ENCODE data around the gene CLHC1. TPM values are rescaled to one million over a fixed set of nuclear protein-coding genes. Genes with fewer than 3 reads are reported as not detected.

CLHC1 gene
- total RNA-seq, 1 experiment from 2014 or later = 11.1 TPM

- no peak for TF ChIP-seq JUND (IDR thresholded peaks at IDR 0.05)
- TF ChIP-seq POLR2AphosphoS5 (IDR thresholded peaks at IDR 0.05; ENCODE audit: low read depth, low read length) = peak; percentile 45
- Histone ChIP-seq H4K20me1 (ENCODE audit: insufficient read depth) (peaks cover 7% of the 10 kb centered on the region; the same call in 1 of the 2 replicates), H3K4me1 (ENCODE audit: control insufficient read depth in 1 of 2, insufficient read depth in 2 of 2, low read length in 2 of 2) (peaks cover 8 to 21% of the 10 kb centered on the region in 2 experiments), H3K9ac (ENCODE audit: low read length) (peak overlapping the region; percentile 98), H2AFZ (ENCODE audit: low read depth, low read length, poor library complexity, severe bottlenecking) (no peak overlapping the region), H3K27me3 (ENCODE audit: insufficient read depth, low read length) (no peaks in the 10 kb centered on the region), H3K4me3 (replicated peaks in 1 of 2; ENCODE audit: low read depth in 1 of 2, low read length in 2 of 2) (peak overlapping the region; percentile 77 to 91), H3K4me2 (ENCODE audit: low read length) (peak overlapping the region; percentile 79), H3K79me2 (ENCODE audit: insufficient read depth, low read length) (peaks cover 64% of the 10 kb centered on the region), H3K36me3 (ENCODE audit: control insufficient read depth in 1 of 2, insufficient read depth in 2 of 2, low read length in 2 of 2) (peaks cover 25 to 40% of the 10 kb centered on the region in 2 experiments), H3K27ac (ENCODE audit: low read depth, low read length) (peak overlapping the region; percentile 98), H3K9me3 (ENCODE audit: control insufficient read depth in 1 of 2, insufficient read depth in 1 of 2, low read depth in 1 of 2, low read length in 2 of 2) (no peaks in the 10 kb centered on the region), H3K9me2 (ENCODE audit: insufficient read depth) (no peaks in the 10 kb centered on the region)
- DNase-seq (ENCODE audit: low read depth, low spot score) = no peak
- CTCF ChIA-PET = no interaction called here
- intact Hi-C loops (cut with micrococcal nuclease) = loop anchor here (1.0 to 2.0 kb wide), 4 partner anchors 183 to 384 kb away; partner anchors contain the start of genes PPP4R3B and RTN4
- no peak for ATAC-seq
- RAD21 ChIA-PET (ENCODE audit: low non-redundant PET in 1 of 2, low total read pairs in 2 of 2, uncharacterized antibody in 2 of 2, unreplicated experiment in 2 of 2) = no interaction called here
- POLR2A ChIA-PET = interaction anchor here (1.0 kb wide), 1 partner anchor 182 kb away, joined by 3 read pairs; no protein-coding TSS in a partner anchor
- BruUV-seq (replicated peaks) = TSS peak; percentile 66
Observed at GRCh38 chr2:55232863-55233657, 967 bp upstream of the CLHC1 start.

DNA sequence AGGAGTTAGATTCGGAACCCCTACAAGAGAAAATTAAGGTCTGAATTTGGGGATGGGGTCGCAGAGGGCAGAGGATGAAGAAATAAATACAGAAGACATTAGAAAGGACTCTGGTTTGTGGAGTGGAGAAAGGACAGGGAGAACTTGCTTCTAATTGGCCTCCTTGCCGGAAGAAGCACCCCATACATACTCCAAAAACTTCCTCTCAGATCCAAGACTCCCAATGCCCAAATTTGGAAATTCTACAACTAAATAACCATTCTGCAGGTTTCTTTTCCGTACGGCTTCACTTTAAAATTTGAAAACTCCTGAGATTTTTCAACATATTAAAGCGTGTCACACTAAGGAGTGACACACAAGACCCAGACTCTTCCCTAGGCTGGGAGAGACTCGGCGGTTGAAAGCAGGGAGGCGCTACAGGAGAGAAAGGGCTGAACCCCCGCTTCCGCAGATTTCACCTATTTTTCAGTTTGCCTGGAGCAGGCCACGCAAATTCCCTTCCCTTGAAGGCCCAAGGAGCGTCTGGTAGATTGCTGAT, 478 bp downstream of the CLHC1 start:
- no peaks in the 10 kb centered on the region for H3K27me3 ChIP-seq (ENCODE audit: insufficient read depth, low read length)
- peaks cover 24 to 37% of the 10 kb centered on the region in 2 experiments for H3K36me3 ChIP-seq (ENCODE audit: control insufficient read depth in 1 of 2, insufficient read depth in 2 of 2, low read length in 2 of 2)
- peaks cover 72% of the 10 kb centered on the region for H3K79me2 ChIP-seq (ENCODE audit: insufficient read depth, low read length)
- peaks cover 7% of the 10 kb centered on the region; the same call in 1 of the 2 replicates for H4K20me1 ChIP-seq (ENCODE audit: insufficient read depth)
- ChIA-PET POLR2A (no interaction called here), CTCF (no interaction called here), RAD21 (ENCODE audit: low non-redundant PET in 1 of 2, low total read pairs in 2 of 2, uncharacterized antibody in 2 of 2, unreplicated experiment in 2 of 2) (no interaction called here)
- peaks cover 8 to 21% of the 10 kb centered on the region in 2 experiments for H3K4me1 ChIP-seq (ENCODE audit: control insufficient read depth in 1 of 2, insufficient read depth in 2 of 2, low read length in 2 of 2)
- H3K9me3 ChIP-seq (ENCODE audit: control insufficient read depth in 1 of 2, insufficient read depth in 1 of 2, low read depth in 1 of 2, low read length in 2 of 2) = no peaks in the 10 kb centered on the region
- TF ChIP-seq SRF (IDR thresholded peaks at IDR 0.05; ENCODE audit: low read depth) (peak; percentile 98), POLR2A (IDR thresholded peaks at IDR 0.05; ENCODE audit: borderline replicate concordance, extremely low read depth, insufficient read depth, insufficient read length) (no peak), FOSL1 (IDR thresholded peaks at IDR 0.05; ENCODE audit: low read depth) (no peak), SIN3A (IDR thresholded peaks at IDR 0.05; ENCODE audit: low read depth) (peak; percentile 26; the same call in 1 of the 2 replicates), SP1 (IDR thresholded peaks at IDR 0.05; ENCODE audit: low read depth) (0 out of 2 replicates have a peak, but pooled peaks have one; percentile 19)
- TF ChIP-seq, protein P1, sequence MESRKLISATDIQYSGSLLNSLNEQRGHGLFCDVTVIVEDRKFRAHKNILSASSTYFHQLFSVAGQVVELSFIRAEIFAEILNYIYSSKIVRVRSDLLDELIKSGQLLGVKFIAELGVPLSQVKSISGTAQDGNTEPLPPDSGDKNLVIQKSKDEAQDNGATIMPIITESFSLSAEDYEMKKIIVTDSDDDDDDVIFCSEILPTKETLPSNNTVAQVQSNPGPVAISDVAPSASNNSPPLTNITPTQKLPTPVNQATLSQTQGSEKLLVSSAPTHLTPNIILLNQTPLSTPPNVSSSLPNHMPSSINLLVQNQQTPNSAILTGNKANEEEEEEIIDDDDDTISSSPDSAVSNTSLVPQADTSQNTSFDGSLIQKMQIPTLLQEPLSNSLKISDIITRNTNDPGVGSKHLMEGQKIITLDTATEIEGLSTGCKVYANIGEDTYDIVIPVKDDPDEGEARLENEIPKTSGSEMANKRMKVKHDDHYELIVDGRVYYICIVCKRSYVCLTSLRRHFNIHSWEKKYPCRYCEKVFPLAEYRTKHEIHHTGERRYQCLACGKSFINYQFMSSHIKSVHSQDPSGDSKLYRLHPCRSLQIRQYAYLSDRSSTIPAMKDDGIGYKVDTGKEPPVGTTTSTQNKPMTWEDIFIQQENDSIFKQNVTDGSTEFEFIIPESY (IDR thresholded peaks at IDR 0.05; ENCODE audit: extremely low read depth, insufficient replicate concordance, low read length) = no peak
- no peaks in the 10 kb centered on the region for H3K9me2 ChIP-seq (ENCODE audit: insufficient read depth)
- H3K27ac ChIP-seq (ENCODE audit: low read depth, low read length) = peak overlapping the region; percentile 98
- H3K9ac ChIP-seq (ENCODE audit: low read length) = peak overlapping the region; percentile 98
- ATAC-seq (peak; percentile 51), DNase-seq (ENCODE audit: low read depth, low spot score) (no peak)
- peak overlapping the region; percentile 48 for H2AFZ ChIP-seq (ENCODE audit: low read depth, low read length, poor library complexity, severe bottlenecking)
- TSS peak; percentile 75 for BruUV-seq (replicated peaks)
- intact Hi-C loops (cut with micrococcal nuclease) = loop anchor here (1.0 to 2.0 kb wide), 4 partner anchors 181 to 385 kb away; partner anchors contain the start of genes PPP4R3B and RTN4
- peak overlapping the region; percentile 77 to 91 for H3K4me3 ChIP-seq (replicated peaks in 1 of 2; ENCODE audit: low read depth in 1 of 2, low read length in 2 of 2)
- H3K4me2 ChIP-seq (ENCODE audit: low read length) = peak overlapping the region; percentile 79

Measured in HCT116 (cell line).